IMR-90 (cell line): ENCODE measurements around the gene FAAP100. TPM values are rescaled to one million over a fixed set of nuclear protein-coding genes. Genes with fewer than 3 reads are reported as not detected.

Experiments
- CHD1 ChIP-seq: IDR thresholded peaks from 2 replicates; pipeline ENCODE4 v1.6.1; 2012; ENCODE audit warnings: low read depth, low read length, improper control_type of control experiment
- MAZ ChIP-seq: IDR thresholded peaks from 2 replicates; pipeline ENCODE4 v1.6.1; 2012; ENCODE audit warnings: low read depth, mild to moderate bottlenecking, low read length, improper control_type of control experiment, moderate library complexity, borderline replicate concordance
- RAD21 ChIP-seq: IDR thresholded peaks from 2 replicates; pipeline ENCODE4 v1.6.1; 2012; ENCODE audit warnings: low read length, improper control_type of control experiment
- RCOR1 ChIP-seq: IDR thresholded peaks from 2 replicates; pipeline ENCODE4 v1.6.1; 2012; ENCODE audit warnings: mild to moderate bottlenecking, low read length, improper control_type of control experiment; ENCODE audit not compliant: insufficient replicate concordance
- RFX5 ChIP-seq: IDR thresholded peaks from 2 replicates; pipeline ENCODE4 v1.8.0; 2012; ENCODE audit warnings: low read depth, mild to moderate bottlenecking, low read length, moderate library complexity
- polyA plus RNA-seq, 3 experiments: library from polyadenylated mRNA; depleted of rRNA; stranded (reverse); fragments of >200 nt; gene quantifications; 2 replicates each; pipeline ENCODE4 v1.2.3, GENCODE V29; 2012; ENCODE audit warnings: low replicate concordance in 1 of 3
- total RNA-seq: library from RNA; depleted of rRNA; stranded (reverse); fragments of >200 nt; gene quantifications from 2 replicates; pipeline ENCODE4 v1.2.3, GENCODE V29; 2012
- TF ChIP-seq, protein P1 (sequence below): conservative IDR thresholded peaks from 2 replicates; pipeline ENCODE4 v1.5.1; 2012; ENCODE audit warnings: mild to moderate bottlenecking, low read depth, low read length, improper control_type of control experiment

Gene FAAP100
- total and polyA plus RNA-seq, 2 of the 4 experiments (the other 2 are of a cell fraction) = 7.9 to 24.8 TPM

- no peak for TF ChIP-seq RCOR1
- TF ChIP-seq, protein P1, sequence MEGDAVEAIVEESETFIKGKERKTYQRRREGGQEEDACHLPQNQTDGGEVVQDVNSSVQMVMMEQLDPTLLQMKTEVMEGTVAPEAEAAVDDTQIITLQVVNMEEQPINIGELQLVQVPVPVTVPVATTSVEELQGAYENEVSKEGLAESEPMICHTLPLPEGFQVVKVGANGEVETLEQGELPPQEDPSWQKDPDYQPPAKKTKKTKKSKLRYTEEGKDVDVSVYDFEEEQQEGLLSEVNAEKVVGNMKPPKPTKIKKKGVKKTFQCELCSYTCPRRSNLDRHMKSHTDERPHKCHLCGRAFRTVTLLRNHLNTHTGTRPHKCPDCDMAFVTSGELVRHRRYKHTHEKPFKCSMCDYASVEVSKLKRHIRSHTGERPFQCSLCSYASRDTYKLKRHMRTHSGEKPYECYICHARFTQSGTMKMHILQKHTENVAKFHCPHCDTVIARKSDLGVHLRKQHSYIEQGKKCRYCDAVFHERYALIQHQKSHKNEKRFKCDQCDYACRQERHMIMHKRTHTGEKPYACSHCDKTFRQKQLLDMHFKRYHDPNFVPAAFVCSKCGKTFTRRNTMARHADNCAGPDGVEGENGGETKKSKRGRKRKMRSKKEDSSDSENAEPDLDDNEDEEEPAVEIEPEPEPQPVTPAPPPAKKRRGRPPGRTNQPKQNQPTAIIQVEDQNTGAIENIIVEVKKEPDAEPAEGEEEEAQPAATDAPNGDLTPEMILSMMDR = no peak
- TF ChIP-seq MAZ = peak; percentile 66; the same call in 1 of the 2 replicates
- no peak for TF ChIP-seq CHD1
- no peak for TF ChIP-seq RFX5
- TF ChIP-seq RAD21 = peak; percentile 21
Measured at GRCh38 chr17:81552244-81553017, at the start of gene FAAP100 (continued).
